Measurements from ENCODE around the gene GADL1.

The GADL1 gene

GRCh38 chr3:30756218-30756617 lies 138.2 kb downstream of the GADL1 start:
- no peak for DNase-seq (ENCODE audit: low spot score)

- DNase-seq (ENCODE audit: low spot score): no peak
These were observed 140.0 kb downstream of the GADL1 start for GRCh38 chr3:30754426-30754825.

GRCh38 chr3:30753766-30754165 lies 140.7 kb downstream of the GADL1 start:
- no peak for DNase-seq (ENCODE audit: low spot score)

GRCh38 chr3:30752970-30753369 lies 141.5 kb downstream of the GADL1 start:
- DNase-seq (ENCODE audit: low spot score): no peak

- no peak for DNase-seq (ENCODE audit: low spot score)
These were observed 142.0 kb downstream of the GADL1 start for GRCh38 chr3:30752491-30752890.

GRCh38 chr3:30751610-30752299 lies 142.7 kb downstream of the GADL1 start:
- no peak for DNase-seq (ENCODE audit: low spot score)

GRCh38 chr3:30750967-30751366 lies 143.5 kb downstream of the GADL1 start:
- DNase-seq (ENCODE audit: low spot score): no peak

- no peak for DNase-seq (ENCODE audit: low spot score)
These were observed 145.2 kb downstream of the GADL1 start for GRCh38 chr3:30749230-30749629.

GRCh38 chr3:30747771-30748281 lies 146.6 kb downstream of the GADL1 start:
- no peak for DNase-seq (ENCODE audit: low spot score)

GRCh38 chr3:30743641-30744317 lies 150.7 kb downstream of the GADL1 start:
- no peak for DNase-seq (ENCODE audit: low spot score)

GRCh38 chr3:30742796-30743619 lies 151.5 kb downstream of the GADL1 start:
- no peak for DNase-seq (ENCODE audit: low spot score)

- no peak for DNase-seq (ENCODE audit: low spot score)
These were observed 152.6 kb downstream of the GADL1 start for GRCh38 chr3:30741889-30742288.

GRCh38 chr3:30738605-30739004 lies 155.9 kb downstream of the GADL1 start:
- DNase-seq (ENCODE audit: low spot score): no peak

GRCh38 chr3:30737743-30738499 lies 156.5 kb downstream of the GADL1 start:
- DNase-seq (ENCODE audit: low spot score): no peak

- DNase-seq (ENCODE audit: low spot score): no peak
These were observed 160.8 kb downstream of the GADL1 start for GRCh38 chr3:30733696-30734095.

- DNase-seq (ENCODE audit: low spot score): no peak
These were observed 161.3 kb downstream of the GADL1 start for GRCh38 chr3:30733209-30733608.

GRCh38 chr3:30730967-30731366 lies 163.5 kb downstream of the GADL1 start:
- no peak for DNase-seq (ENCODE audit: low spot score)

- no peak for DNase-seq (ENCODE audit: low spot score)
These were observed 164.5 kb downstream of the GADL1 start for GRCh38 chr3:30729936-30730335.

- no peak for DNase-seq (ENCODE audit: low spot score)
These were observed 164.9 kb downstream of the GADL1 start for GRCh38 chr3:30729512-30729911.

GRCh38 chr3:30728143-30728542 lies 166.3 kb downstream of the GADL1 start:
- DNase-seq (ENCODE audit: low spot score): no peak

GRCh38 chr3:30724863-30725262 lies 169.6 kb downstream of the GADL1 start:
- DNase-seq (ENCODE audit: low spot score): no peak

GRCh38 chr3:30723211-30723610 lies 171.2 kb downstream of the GADL1 start:
- DNase-seq (ENCODE audit: low spot score): no peak
